ENCODE measurements around the gene FAM8A1. TPM values are rescaled to one million over a fixed set of nuclear protein-coding genes. Genes with fewer than 3 reads are reported as not detected.
A peak's percentile ranks its signal among the peaks of the same experiment; 100 is the strongest.
"Not testable (repeated sequence)": the region's sequence is repeated elsewhere in the genome, so short reads cannot be mapped to it uniquely, and the experiment has no call there.

FAM8A1 gene
- total and polyA plus RNA-seq, 7 experiments from 2014 or later = 5.9 to 26.1 (median 19.4) TPM

DNA sequence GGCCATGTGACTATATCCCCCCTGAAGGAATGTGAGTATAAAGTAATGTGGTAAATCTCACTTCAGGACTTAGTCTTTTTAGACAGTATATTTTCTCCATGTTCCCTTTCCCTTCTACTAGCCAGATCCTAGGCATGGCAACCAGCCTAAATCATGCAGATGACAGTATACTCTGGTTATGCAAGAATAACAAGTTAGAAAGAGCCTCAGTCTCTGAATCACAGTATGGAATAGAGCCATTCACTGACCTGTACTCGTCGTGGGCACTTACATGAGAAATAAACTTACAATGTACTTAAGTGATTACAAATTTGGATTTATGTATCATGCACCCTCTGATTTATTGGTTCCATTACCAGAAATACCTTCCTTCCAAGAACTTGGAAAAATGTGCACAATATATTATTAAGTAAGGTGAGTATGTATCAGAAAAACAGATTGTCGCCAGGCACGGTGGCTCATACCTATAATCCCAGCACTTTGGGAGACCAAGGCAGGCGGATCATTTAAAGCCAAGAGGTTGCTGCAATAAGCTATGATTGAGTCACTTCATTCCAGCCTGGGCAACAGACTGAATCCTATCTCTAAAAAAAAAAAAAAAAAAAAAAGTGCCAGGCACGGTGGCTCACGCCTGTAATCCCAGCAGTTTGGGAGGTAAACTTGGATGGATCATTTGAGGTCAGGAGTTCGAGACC, 25.1 kb upstream of the FAM8A1 start:
- Histone ChIP-seq H3K36me3 (ENCODE audit: control insufficient read depth in 2 of 3, insufficient read depth in 3 of 3, low read length in 3 of 3) (no peaks in the 10 kb centered on the region), H3K9me3 (ENCODE audit: control insufficient read depth in 2 of 3, low read length in 3 of 3) (peaks cover 0 to 9% (median 0%) of the 10 kb centered on the region in 3 experiments), H3K27ac (ENCODE audit: low read depth, low read length) (no peak overlapping the region), H3K27me3 (ENCODE audit: control insufficient read depth in 2 of 2, insufficient read depth in 2 of 2, low read length in 2 of 2) (no peaks in the 10 kb centered on the region), H3K4me3 (ENCODE audit: low read length) (no peak overlapping the region), H3K4me1 (ENCODE audit: control insufficient read depth in 2 of 2, insufficient read depth in 2 of 2, low read length in 2 of 2) (no peaks in the 10 kb centered on the region)
- H3K9me3 Mint-ChIP-seq = peaks cover 0 to 19% (median 8%) of the 10 kb centered on the region in 11 donors
- no peak for ATAC-seq
- no peak for DNase-seq
- peaks cover 0 to 4% (median 0%) of the 10 kb centered on the region in 5 donors for H3K36me3 Mint-ChIP-seq
- H3K4me1 Mint-ChIP-seq = no peaks in the 10 kb centered on the region
- no peak overlapping the region for H3K27ac Mint-ChIP-seq
- ChIA-PET CTCF (interaction anchor here (0.7 kb wide), 1 partner anchor 172 kb away, joined by 3 read pairs; no protein-coding TSS in a partner anchor), POLR2A (no interaction called here)
- peaks cover 14 to 33% (median 16%) of the 10 kb centered on the region in 5 donors for H3K27me3 Mint-ChIP-seq
- intact Hi-C loops (cut with micrococcal nuclease) = no loop called here
- no peak overlapping the region for H3K4me3 Mint-ChIP-seq

DNA sequence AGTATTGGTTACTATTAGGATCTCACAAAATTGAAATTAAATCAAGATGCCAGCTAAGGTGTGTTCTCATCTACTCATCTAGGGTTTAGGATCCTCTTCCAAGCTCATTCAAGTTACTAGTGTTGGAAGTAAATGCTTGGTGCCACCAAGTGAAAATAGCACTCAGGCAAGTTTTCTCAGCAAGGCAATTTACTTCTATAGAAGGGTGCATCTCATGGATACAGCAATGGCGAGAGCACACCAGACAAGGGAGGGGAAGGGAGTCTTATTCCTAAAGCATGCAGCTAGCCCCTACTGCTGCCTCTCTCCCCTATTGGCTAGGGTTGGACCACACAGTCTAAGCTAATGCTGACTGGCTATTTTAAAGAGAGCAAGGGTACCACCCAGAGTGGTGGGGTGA, 23.0 kb upstream of the FAM8A1 start:
- Mint-ChIP-seq H3K9me3 (peaks cover 0 to 19% (median 8%) of the 10 kb centered on the region in 11 donors), H3K27me3 (peaks cover 4 to 28% (median 26%) of the 10 kb centered on the region in 5 donors)
- CTCF ChIA-PET = interaction anchor here (0.6 kb wide), 1 partner anchor 8 kb away, joined by 3 read pairs; no protein-coding TSS in a partner anchor

DNA sequence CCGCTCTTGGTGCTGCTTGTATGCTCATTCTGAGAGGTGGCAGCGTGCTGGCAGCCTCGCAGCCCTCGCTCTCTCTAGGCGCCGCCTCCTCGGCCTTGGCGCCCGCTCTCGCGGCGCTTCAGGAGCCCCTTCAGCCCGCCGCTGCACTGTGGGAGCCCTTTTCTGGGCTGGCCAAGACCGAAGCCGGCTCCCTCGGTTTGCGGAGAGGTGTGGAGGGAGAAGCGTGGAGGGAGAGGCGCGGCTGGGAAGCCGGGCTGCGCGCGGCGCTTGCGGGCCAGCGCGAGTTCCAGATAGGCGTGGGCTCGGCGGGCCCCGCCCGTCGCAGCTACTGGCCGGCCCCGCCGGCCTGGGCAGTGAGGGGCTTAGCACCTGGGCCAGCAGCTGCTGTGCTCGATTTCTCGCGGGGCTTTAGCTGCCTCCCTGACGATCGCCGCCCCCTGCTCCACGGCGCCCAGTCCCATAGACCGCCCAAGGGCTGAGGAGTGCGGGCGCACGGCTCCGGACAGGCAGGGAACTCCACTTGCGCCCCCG, 19.5 kb upstream of the FAM8A1 start:
- ATAC-seq = peak; percentile 80
- POLR2A ChIA-PET = interaction anchor here (1.0 kb wide), 1 partner anchor 21 kb away, joined by 3 read pairs; no protein-coding TSS in a partner anchor
- intact Hi-C loops (cut with micrococcal nuclease) = loop anchor here (5.0 to 10.0 kb wide), 4 partner anchors 298 to 924 kb away; partner anchors contain the start of genes KDM1B (in 1 of the 2), RBM24 (in 1 of the 2), RNF144B (in 1 of the 2) and TPMT (in 1 of the 2)
- peak overlapping the region in 2 of 9 donors; percentile 45 to 56 for H3K27ac Mint-ChIP-seq
- H3K4me3 Mint-ChIP-seq = peak overlapping the region; percentile 45 to 86 (median 80)
- H3K36me3 ChIP-seq (ENCODE audit: control insufficient read depth in 2 of 3, insufficient read depth in 3 of 3, low read length in 3 of 3) = no peaks in the 10 kb centered on the region
- peak overlapping the region; percentile 39 for H3K4me3 ChIP-seq (ENCODE audit: low read length)
- peaks cover 0 to 9% (median 0%) of the 10 kb centered on the region in 3 experiments for H3K9me3 ChIP-seq (ENCODE audit: control insufficient read depth in 2 of 3, low read length in 3 of 3)
- peaks cover 4 to 14% (median 9%) of the 10 kb centered on the region in 7 donors for H3K4me1 Mint-ChIP-seq
- no peaks in the 10 kb centered on the region for H3K27me3 ChIP-seq (ENCODE audit: control insufficient read depth in 2 of 2, insufficient read depth in 2 of 2, low read length in 2 of 2)
- H3K4me1 ChIP-seq (ENCODE audit: control insufficient read depth in 2 of 2, insufficient read depth in 2 of 2, low read length in 2 of 2) = no peaks in the 10 kb centered on the region
- DNase-seq = peak in 6 of 9 donors; percentile 14 to 38 (median 32)
- H3K36me3 Mint-ChIP-seq = peaks cover 0 to 4% (median 0%) of the 10 kb centered on the region in 5 donors
- no peak overlapping the region for H3K27ac ChIP-seq (ENCODE audit: low read depth, low read length)
- peaks cover 0 to 14% (median 8%) of the 10 kb centered on the region in 11 donors for H3K9me3 Mint-ChIP-seq
- CTCF ChIA-PET = interaction anchor here (1.1 to 1.9 kb wide), 3 partner anchors 20 to 224 kb away, joined by 3 to 6 read pairs (median 3); no protein-coding TSS in a partner anchor
- peaks cover 0 to 28% (median 6%) of the 10 kb centered on the region in 5 donors for H3K27me3 Mint-ChIP-seq

More for the DNA sequence above, 23.0 kb upstream of the FAM8A1 start:
- no peaks in the 10 kb centered on the region for H3K36me3 ChIP-seq (ENCODE audit: control insufficient read depth in 2 of 3, insufficient read depth in 3 of 3, low read length in 3 of 3)
- POLR2A ChIA-PET = no interaction called here
- H3K27ac ChIP-seq (ENCODE audit: low read depth, low read length) = no peak overlapping the region
- H3K27me3 ChIP-seq (ENCODE audit: control insufficient read depth in 2 of 2, insufficient read depth in 2 of 2, low read length in 2 of 2) = no peaks in the 10 kb centered on the region
- Mint-ChIP-seq H3K36me3 (peaks cover 0 to 4% (median 0%) of the 10 kb centered on the region in 5 donors), H3K27ac (no peak overlapping the region), H3K4me1 (peaks cover 0 to 5% (median 0%) of the 10 kb centered on the region in 7 donors), H3K4me3 (no peak overlapping the region)
- intact Hi-C loops (cut with micrococcal nuclease) = no loop called here
- H3K9me3 ChIP-seq (ENCODE audit: control insufficient read depth in 2 of 3, low read length in 3 of 3) = peaks cover 0 to 9% (median 0%) of the 10 kb centered on the region in 3 experiments
- H3K4me1 ChIP-seq (ENCODE audit: control insufficient read depth in 2 of 2, insufficient read depth in 2 of 2, low read length in 2 of 2) = no peaks in the 10 kb centered on the region
- H3K4me3 ChIP-seq (ENCODE audit: low read length) = no peak overlapping the region
- ATAC-seq (no peak), DNase-seq (no peak)

DNA sequence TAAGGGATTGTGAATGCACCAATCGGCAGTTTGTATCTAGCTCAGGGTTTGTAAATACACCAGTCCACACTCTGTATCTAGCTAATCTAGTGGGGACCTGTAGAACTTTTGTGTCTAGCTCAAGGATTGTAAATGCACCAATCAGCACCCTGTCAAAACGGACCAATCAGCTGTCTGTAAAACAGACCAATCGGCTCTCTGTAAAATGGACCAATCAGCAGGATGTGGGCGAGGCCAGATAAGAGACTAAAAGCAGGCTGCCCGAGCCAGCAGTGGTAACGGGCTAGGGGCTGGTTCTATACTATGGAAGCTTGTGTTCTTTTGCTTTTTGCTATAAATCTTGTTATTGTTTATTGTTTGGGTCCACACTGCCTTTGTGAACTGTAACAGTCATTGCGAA, 18.8 kb upstream of the FAM8A1 start:
- Mint-ChIP-seq H3K4me3 (peak overlapping the region in 9 of 10 donors; percentile 49 to 80 (median 68)), H3K27me3 (peaks cover 0 to 28% (median 6%) of the 10 kb centered on the region in 5 donors), H3K27ac (peak overlapping the region in 2 of 9 donors; percentile 2 to 45), H3K9me3 (peaks cover 0 to 14% (median 8%) of the 10 kb centered on the region in 11 donors), H3K4me1 (peaks cover 4 to 14% (median 9%) of the 10 kb centered on the region in 7 donors)
- H3K36me3 Mint-ChIP-seq; H3K4me1 ChIP-seq (ENCODE audit: control insufficient read depth in 2 of 2, insufficient read depth in 2 of 2, low read length in 2 of 2); H3K27ac ChIP-seq (ENCODE audit: low read depth, low read length); H3K9me3 ChIP-seq (ENCODE audit: control insufficient read depth in 2 of 3, low read length in 3 of 3); ATAC-seq; H3K36me3 ChIP-seq (ENCODE audit: control insufficient read depth in 2 of 3, insufficient read depth in 3 of 3, low read length in 3 of 3); H3K27me3 ChIP-seq (ENCODE audit: control insufficient read depth in 2 of 2, insufficient read depth in 2 of 2, low read length in 2 of 2); H3K4me3 ChIP-seq (ENCODE audit: low read length); POLR2A ChIA-PET: not testable (repeated sequence)
- peak in 2 of 9 donors; percentile 19 to 22 for DNase-seq
- intact Hi-C loops (cut with micrococcal nuclease) = loop anchor here (5.0 to 10.0 kb wide), 4 partner anchors 299 to 924 kb away; partner anchors contain the start of genes KDM1B (in 1 of the 2), RBM24 (in 1 of the 2), RNF144B (in 1 of the 2) and TPMT (in 1 of the 2)
- CTCF ChIA-PET = interaction anchor here (0.7 to 1.9 kb wide), 4 partner anchors 20 to 223 kb away, joined by 3 to 6 read pairs (median 3); no protein-coding TSS in a partner anchor

DNA sequence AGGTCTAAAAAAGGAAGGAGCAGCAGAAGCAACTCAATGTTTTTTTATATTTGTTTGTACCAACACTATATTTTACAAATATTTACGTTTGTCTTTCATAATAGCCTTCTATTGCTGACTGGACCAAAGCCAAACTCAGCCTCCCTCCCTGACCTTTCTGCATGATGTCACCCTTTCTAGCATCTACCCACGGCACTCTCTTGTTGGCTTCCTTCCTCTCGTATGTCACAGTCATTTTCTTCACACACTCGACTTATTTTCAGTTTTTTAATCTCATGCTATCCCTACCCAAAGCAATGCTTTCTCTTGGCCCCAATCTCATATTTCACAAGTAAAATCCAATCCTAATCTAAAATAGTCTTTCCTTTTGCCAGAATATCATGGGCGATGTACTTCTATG, 16.3 kb upstream of the FAM8A1 start:
- POLR2A ChIA-PET = interaction anchor here (0.6 kb wide), 1 partner anchor 59 kb away, joined by 5 read pairs; no protein-coding TSS in a partner anchor

More for the DNA sequence above, 16.3 kb upstream of the FAM8A1 start:
- Mint-ChIP-seq H3K4me3 (peak overlapping the region in 3 of 10 donors; percentile 1 to 46 (median 8)), H3K9me3 (no peaks in the 10 kb centered on the region), H3K27me3 (peaks cover 0 to 17% (median 0%) of the 10 kb centered on the region in 5 donors), H3K4me1 (peaks cover 5 to 15% (median 9%) of the 10 kb centered on the region in 7 donors), H3K27ac (peak overlapping the region in 7 of 9 donors; percentile 12 to 90 (median 47)), H3K36me3 (peaks cover 0 to 4% (median 0%) of the 10 kb centered on the region in 5 donors)
- no peak overlapping the region for H3K27ac ChIP-seq (ENCODE audit: low read depth, low read length)
- no peaks in the 10 kb centered on the region for H3K36me3 ChIP-seq (ENCODE audit: control insufficient read depth in 2 of 3, insufficient read depth in 3 of 3, low read length in 3 of 3)
- CTCF ChIA-PET = interaction anchor here (0.5 to 3.9 kb wide), 17 partner anchors 10 to 429 kb away, joined by 3 to 40 read pairs (median 3); partner anchors contain the start of gene FAM8A1
- H3K4me1 ChIP-seq (ENCODE audit: control insufficient read depth in 2 of 2, insufficient read depth in 2 of 2, low read length in 2 of 2) = peaks cover 0 to under 1% of the 10 kb centered on the region in 2 donors
- DNase-seq (no peak), ATAC-seq (no peak)
- no peaks in the 10 kb centered on the region for H3K9me3 ChIP-seq (ENCODE audit: control insufficient read depth in 2 of 3, low read length in 3 of 3)
- intact Hi-C loops (cut with micrococcal nuclease) = loop anchor here (1.0 to 10.0 kb wide), 14 partner anchors 16 to 1251 kb away; partner anchors contain the start of genes RBM24 (in 2 of the 2), FAM8A1 (in 1 of the 2), KDM1B (in 1 of the 2) and NHLRC1 (in 1 of the 2)
- H3K4me3 ChIP-seq (ENCODE audit: low read length) = no peak overlapping the region
- H3K27me3 ChIP-seq (ENCODE audit: control insufficient read depth in 2 of 2, insufficient read depth in 2 of 2, low read length in 2 of 2) = no peaks in the 10 kb centered on the region
